ENCODE results near the gene PUS1.
"Not testable (repeated sequence)": the region's sequence is repeated elsewhere in the genome, so short reads cannot be mapped to it uniquely, and the experiment has no call there.

The PUS1 gene

GRCh38 chr12:131934535-131934934 lies 5.5 kb downstream of the PUS1 start:
- no peak for DNase-seq (ENCODE audit: low read depth, low spot score)

GRCh38 chr12:131938082-131938481 lies 9.0 kb downstream of the PUS1 start:
- no peak for DNase-seq (ENCODE audit: low read depth, low spot score)

- no peak for DNase-seq (ENCODE audit: low read depth, low spot score)
Measured at GRCh38 chr12:131939007-131939406, 9.9 kb downstream of the PUS1 start.

- no peak for DNase-seq (ENCODE audit: low read depth, low spot score)
Measured at GRCh38 chr12:131940141-131940547, 11.1 kb downstream of the PUS1 start.

- DNase-seq (ENCODE audit: low read depth, low spot score): no peak
Measured at GRCh38 chr12:131941116-131941986, 12.3 kb downstream of the PUS1 start.

GRCh38 chr12:131941987-131942341 lies 12.9 kb downstream of the PUS1 start:
- DNase-seq (ENCODE audit: low read depth, low spot score): no peak

- DNase-seq (ENCODE audit: low read depth, low spot score): no peak
Measured at GRCh38 chr12:131942671-131943070, 13.6 kb downstream of the PUS1 start.

- DNase-seq (ENCODE audit: low read depth, low spot score): no peak
Measured at GRCh38 chr12:131943389-131943788, 14.3 kb downstream of the PUS1 start.

GRCh38 chr12:131943876-131944275 lies 14.8 kb downstream of the PUS1 start:
- DNase-seq (ENCODE audit: low read depth, low spot score): no peak

GRCh38 chr12:131944601-131945251 lies 15.7 kb downstream of the PUS1 start:
- DNase-seq (ENCODE audit: low read depth, low spot score): no peak

GRCh38 chr12:131946757-131947156 lies 17.7 kb downstream of the PUS1 start:
- DNase-seq (ENCODE audit: low read depth, low spot score): no peak

- DNase-seq (ENCODE audit: low read depth, low spot score): no peak
Measured at GRCh38 chr12:131947482-131948027, 18.5 kb downstream of the PUS1 start.

- no peak for DNase-seq (ENCODE audit: low read depth, low spot score)
Measured at GRCh38 chr12:131948166-131948712, 19.2 kb downstream of the PUS1 start.

- DNase-seq (ENCODE audit: low read depth, low spot score): not testable (repeated sequence)
Measured at GRCh38 chr12:131948713-131949430, 19.8 kb downstream of the PUS1 start.

GRCh38 chr12:131949431-131950181 lies 20.5 kb downstream of the PUS1 start, which contains the start of gene EP400:
Gene EP400 (plus strand): TSS chr12:131949942. CDS start chr12:131960620, 10,678 bp downstream.
- peak; percentile 90 for DNase-seq (ENCODE audit: low read depth, low spot score)

GRCh38 chr12:131950182-131950913 lies 21.3 kb downstream of the PUS1 start:
- DNase-seq (ENCODE audit: low read depth, low spot score): peak; percentile 35

- DNase-seq (ENCODE audit: low read depth, low spot score): not testable (repeated sequence)
Measured at GRCh38 chr12:131953810-131954209, 24.7 kb downstream of the PUS1 start.

- not testable (repeated sequence) for DNase-seq (ENCODE audit: low read depth, low spot score)
Measured at GRCh38 chr12:131954460-131954859, 25.4 kb downstream of the PUS1 start.

- no peak for DNase-seq (ENCODE audit: low read depth, low spot score)
Measured at GRCh38 chr12:131959116-131959515, 30.0 kb downstream of the PUS1 start.
